H9 (cell line): Measurements from ENCODE around the gene CACTIN. TPM values are rescaled to one million over a fixed set of nuclear protein-coding genes. Genes with fewer than 3 reads are reported as not detected.

Experiments
- DNase-seq: peaks from one replicate; pipeline ENCODE4 v3.0.0-alpha.2; 2017
- H2AFZ ChIP-seq: one replicate; pipeline ENCODE4 v1.6.1; 2013; ENCODE audit warnings: mild to moderate bottlenecking, low read length, control low read depth, moderate library complexity
- H2AK5ac ChIP-seq: 2 replicates; pipeline ENCODE4 v1.6.1; 2013; ENCODE audit warnings: low read length, control low read depth, mixed read lengths; ENCODE audit not compliant: insufficient read length
- H2BK120ac ChIP-seq: one replicate; pipeline ENCODE4 v1.6.1; 2013; ENCODE audit warnings: low read depth, mild to moderate bottlenecking, low read length, control low read depth, inconsistent platforms; ENCODE audit not compliant: poor library complexity, severe bottlenecking
- H2BK12ac ChIP-seq: 2 replicates; pipeline ENCODE4 v1.6.1; 2013; ENCODE audit warnings: low read length, control low read depth, mixed read lengths, low read depth; ENCODE audit not compliant: insufficient read length
- H2BK15ac ChIP-seq: 2 replicates; pipeline ENCODE4 v1.6.1; 2013; ENCODE audit warnings: low read depth, low read length, control low read depth
- H2BK20ac ChIP-seq: one replicate; pipeline ENCODE4 v1.6.1; 2013; ENCODE audit warnings: low read depth, mild to moderate bottlenecking, low read length, control low read depth, inconsistent platforms; ENCODE audit not compliant: poor library complexity, severe bottlenecking
- H2BK5ac ChIP-seq: 2 replicates; pipeline ENCODE4 v1.6.1; 2013; ENCODE audit warnings: low read length, control low read depth, mixed read lengths; ENCODE audit not compliant: insufficient read length
- H3K14ac ChIP-seq: 2 replicates; pipeline ENCODE4 v1.6.1; 2013; ENCODE audit warnings: low read length, control low read depth; ENCODE audit not compliant: insufficient read depth
- H3K18ac ChIP-seq: 2 replicates; pipeline ENCODE4 v1.6.1; 2013; ENCODE audit warnings: low read depth, mild to moderate bottlenecking, mixed read lengths, low read length, control low read depth; ENCODE audit not compliant: insufficient read length
- H3K23ac ChIP-seq: 2 replicates; pipeline ENCODE4 v1.6.1; 2013; ENCODE audit warnings: low read length, control low read depth, mixed read lengths, low read depth; ENCODE audit not compliant: insufficient read length
- H3K23me2 ChIP-seq: 2 replicates; pipeline ENCODE4 v1.6.1; 2013; ENCODE audit warnings: low read depth, mild to moderate bottlenecking, mixed read lengths, low read length, control low read depth; ENCODE audit not compliant: insufficient read length, poor library complexity, severe bottlenecking
- H3K27ac ChIP-seq: 2 replicates; pipeline ENCODE4 v1.5.1; 2013; ENCODE audit warnings: low read length, control low read depth, mixed read lengths, low read depth; ENCODE audit not compliant: insufficient read length
- H3K27me3 ChIP-seq: 2 replicates; pipeline ENCODE4 v1.6.1; 2013; ENCODE audit warnings: low read length, control low read depth, inconsistent platforms; ENCODE audit not compliant: insufficient read depth
- H3K4ac ChIP-seq: 2 replicates; pipeline ENCODE4 v1.6.1; 2013; ENCODE audit warnings: low read depth, mild to moderate bottlenecking, control low read depth, inconsistent platforms, low read length, moderate library complexity
- H3K4me1 ChIP-seq: 2 replicates; pipeline ENCODE4 v1.6.1; 2013; ENCODE audit warnings: low read length, control low read depth, inconsistent platforms; ENCODE audit not compliant: insufficient read depth
- H3K4me2 ChIP-seq: 2 replicates; pipeline ENCODE4 v1.6.1; 2013; ENCODE audit warnings: low read length, control low read depth, mixed read lengths; ENCODE audit not compliant: insufficient read length, insufficient read depth
- H3K56ac ChIP-seq: 2 replicates; pipeline ENCODE4 v1.6.1; 2013; ENCODE audit warnings: low read depth, mild to moderate bottlenecking, mixed read lengths, low read length, control low read depth; ENCODE audit not compliant: insufficient read length
- H3K79me1 ChIP-seq: 2 replicates; pipeline ENCODE4 v1.6.1; 2013; ENCODE audit warnings: low read depth, mild to moderate bottlenecking, moderate library complexity, low read length, control low read depth, inconsistent platforms; ENCODE audit not compliant: insufficient read depth, poor library complexity, severe bottlenecking
- H3K79me2 ChIP-seq: 2 replicates; pipeline ENCODE4 v1.6.1; 2013; ENCODE audit warnings: low read length, control low read depth, inconsistent platforms; ENCODE audit not compliant: insufficient read depth
- H3K9ac ChIP-seq: 2 replicates; pipeline ENCODE4 v1.6.1; 2013; ENCODE audit warnings: low read length, control low read depth, mixed read lengths; ENCODE audit not compliant: insufficient read length; ENCODE audit errors: extremely low read depth
- H3K9me3 ChIP-seq: one replicate; pipeline ENCODE4 v1.6.1; 2013; ENCODE audit warnings: low read depth, low read length, inconsistent platforms; ENCODE audit not compliant: control insufficient read depth
- H3T11ph ChIP-seq: one replicate; pipeline ENCODE4 v1.6.1; 2013; ENCODE audit warnings: mild to moderate bottlenecking, low read length, control low read depth, inconsistent platforms
- H4K20me1 ChIP-seq: one replicate; pipeline ENCODE4 v1.6.1; 2013; ENCODE audit not compliant: control insufficient read depth, insufficient read length, insufficient read depth
- H4K5ac ChIP-seq: 2 replicates; pipeline ENCODE4 v1.6.1; 2013; ENCODE audit warnings: low read depth, mild to moderate bottlenecking, mixed read lengths, low read length, control low read depth; ENCODE audit not compliant: insufficient read length
- H4K8ac ChIP-seq: replicated peaks from 2 replicates; pipeline ENCODE4 v1.6.1; 2013; ENCODE audit warnings: low read length, control low read depth, mixed read lengths, low read depth; ENCODE audit not compliant: insufficient read length
- H4K91ac ChIP-seq: 2 replicates; pipeline ENCODE4 v1.6.1; 2013; ENCODE audit warnings: low read depth, mild to moderate bottlenecking, moderate library complexity, mixed read lengths, low read length, control low read depth; ENCODE audit not compliant: insufficient read length
- H3K27ac Mint-ChIP-seq, 3 experiments: 2 replicates in 2 of 3; 3 replicates in 1 of 3; pipeline ENCODE4 v1.8.0; 2020 to 2021; ENCODE audit warnings: mixed read lengths in 3 of 3, mild to moderate bottlenecking in 1 of 3, moderate library complexity in 1 of 3
- H3K27me3 Mint-ChIP-seq: 2 replicates; pipeline ENCODE4 v1.8.0; 2021; ENCODE audit warnings: low read depth, mild to moderate bottlenecking, moderate library complexity, mixed read lengths
- H3K36me3 Mint-ChIP-seq, 3 experiments: 2 replicates in 2 of 3; 3 replicates in 1 of 3; pipeline ENCODE4 v1.8.0; 2020 to 2021; ENCODE audit warnings: low read depth in 3 of 3, mixed read lengths in 3 of 3; ENCODE audit not compliant: insufficient read depth in 1 of 3
- H3K4me1 Mint-ChIP-seq, 2 experiments: 2 replicates each; pipeline ENCODE4 v1.8.0; 2020; ENCODE audit warnings: mixed read lengths in 2 of 2
- H3K4me3 Mint-ChIP-seq, 2 experiments: 2 replicates in 1 of 2; 3 replicates in 1 of 2; pipeline ENCODE4 v1.8.0; 2020 to 2021; ENCODE audit warnings: mild to moderate bottlenecking in 2 of 2, mixed read lengths in 2 of 2, moderate library complexity in 1 of 2
- H3K9me3 Mint-ChIP-seq, 2 experiments: 2 replicates in 1 of 2; 3 replicates in 1 of 2; pipeline ENCODE4 v1.8.0; 2020; ENCODE audit warnings: mild to moderate bottlenecking in 2 of 2, mixed read lengths in 2 of 2, moderate library complexity in 1 of 2
- CTCF ChIP-seq: fragments of 200-600 bp; sonication (generic); conservative IDR thresholded peaks from 3 replicates; pipeline ENCODE4 v1.8.0; 2021; ENCODE audit warnings: antibody characterized with exemption, mild to moderate bottlenecking
- WGBS: extraction: QIAGEN DNeasy Blood & Tissue Kit; methylation state at CpG from one replicate; pipeline ENCODE4 v1.1.7; 2013; ENCODE audit warnings: missing lambda C conversion rate, low lambda C conversion rate, mixed read lengths; ENCODE audit not compliant: insufficient read length; ENCODE audit errors: extremely low coverage; 5-methylcytosine and 5-hydroxymethylcytosine counted together
- total RNA-seq: library from RNA; stranded (reverse); gene quantifications from 2 replicates; pipeline ENCODE4 v1.2.1, GENCODE V29; 2021

CACTIN gene
- total RNA-seq, 1 experiment from 2014 or later, result 37.3 TPM

GRCh38 chr19:3667766-3668165, 41.2 kb upstream of the CACTIN start:
- no peak overlapping the region for H2AK5ac ChIP-seq
- H2BK12ac ChIP-seq, result no peak overlapping the region
- H3K9ac ChIP-seq, result no peak overlapping the region
- H3K4ac ChIP-seq, result no peak overlapping the region
- Mint-ChIP-seq H3K27me3 (no peaks in the 10 kb centered on the region), H3K4me1 (peaks cover 13 to 28% of the 10 kb centered on the region in 2 experiments), H3K27ac (peak overlapping the region in 2 of 3 experiments; percentile 75 to 86; a peak in 3 of 7 replicates), H3K9me3 (no peaks in the 10 kb centered on the region), H3K36me3 (peaks cover 13 to 22% (median 16%) of the 10 kb centered on the region in 3 experiments; a peak in 6 of 7 replicates), H3K4me3 (no peak overlapping the region)
- no peak for DNase-seq
- H4K8ac ChIP-seq, result no peak overlapping the region
- TF ChIP-seq CTCF, result no peak
- H3K18ac ChIP-seq, result no peak overlapping the region
- no peaks in the 10 kb centered on the region; the same call in 1 of the 2 replicates for H3K4me1 ChIP-seq
- H3K23ac ChIP-seq, result no peak overlapping the region
- no peak overlapping the region for H2BK20ac ChIP-seq
- H2BK5ac ChIP-seq, result no peak overlapping the region
- H3K4me2 ChIP-seq, result no peak overlapping the region
- no peaks in the 10 kb centered on the region for H3K23me2 ChIP-seq
- no CpG with 5 or more reads among the region's 17 CpGs for WGBS
- H2BK15ac ChIP-seq, result no peak overlapping the region
- H3K14ac ChIP-seq, result no peak overlapping the region
- H3K27me3 ChIP-seq, result no peaks in the 10 kb centered on the region
- no peak overlapping the region for H3K27ac ChIP-seq
- no peaks in the 10 kb centered on the region for H3K79me2 ChIP-seq
- H4K5ac ChIP-seq, result no peak overlapping the region
- no peak overlapping the region for H4K91ac ChIP-seq
- peaks cover 7% of the 10 kb centered on the region for H4K20me1 ChIP-seq
- H3K79me1 ChIP-seq, result no peaks in the 10 kb centered on the region
- no peak overlapping the region for H3T11ph ChIP-seq
- no peak overlapping the region for H2AFZ ChIP-seq
- H2BK120ac ChIP-seq, result no peak overlapping the region
- H3K9me3 ChIP-seq, result no peaks in the 10 kb centered on the region
- H3K56ac ChIP-seq, result no peak overlapping the region
